NCI-H2107 treated with DMSO at 0.1 percent for 48 hours (cell line): ENCODE data around the gene KCNQ5.

Experiments
- DNase-seq: peaks from one replicate; lab custom pipeline; 2025; ENCODE audit not compliant: unreplicated experiment; lab: John Stamatoyannopoulos, UW

Gene KCNQ5

GRCh38 chr6:72675396-72675795 is 53.5 kb downstream of the KCNQ5 start:
- no peak for DNase-seq

DNA sequence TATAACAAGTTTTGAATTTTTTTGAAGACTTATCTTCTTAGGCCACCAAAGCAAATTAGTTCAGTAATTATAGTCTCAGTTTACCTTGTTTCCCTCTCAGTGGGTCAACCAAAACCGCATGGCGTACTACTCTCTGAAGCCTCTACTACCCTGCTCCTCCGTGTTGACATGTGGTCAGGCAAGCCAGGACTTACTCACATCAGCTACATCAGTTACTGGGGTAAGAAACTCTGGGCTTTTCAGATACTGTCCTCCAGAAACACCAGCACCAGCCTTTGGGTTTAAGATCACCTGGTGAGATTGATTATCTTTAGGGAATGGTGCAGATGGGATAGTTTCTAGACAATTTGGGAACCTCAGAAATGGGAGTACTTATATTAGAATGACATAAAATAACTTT is 55.1 kb downstream of the KCNQ5 start:
- no peak for DNase-seq

- DNase-seq = no peak
Observed at GRCh38 chr6:72677740-72678139, 55.9 kb downstream of the KCNQ5 start.

DNA sequence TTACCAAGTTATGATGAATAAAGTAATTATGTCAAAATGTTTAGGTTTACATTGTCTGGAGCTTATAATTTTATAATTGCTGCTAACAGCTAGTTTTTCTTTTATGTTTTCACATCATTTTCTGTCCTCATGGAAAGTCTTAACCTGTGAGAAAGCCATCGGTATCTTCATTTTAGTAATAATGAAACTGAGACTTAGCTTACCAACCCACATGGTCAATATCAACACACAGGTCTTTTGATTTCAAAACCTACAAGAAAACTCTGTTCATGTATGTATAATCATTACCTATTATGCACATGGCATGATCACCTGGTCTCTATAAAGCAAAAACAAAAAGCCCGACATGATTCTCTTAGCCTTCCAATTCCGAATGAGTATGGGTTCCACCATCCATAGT is 61.9 kb downstream of the KCNQ5 start:
- no peak for DNase-seq

- DNase-seq = no peak
Observed at GRCh38 chr6:72689107-72689954, 67.5 kb downstream of the KCNQ5 start.

GRCh38 chr6:72691249-72691648 is 69.4 kb downstream of the KCNQ5 start:
- no peak for DNase-seq

- DNase-seq = no peak
Observed at GRCh38 chr6:72696055-72696454, 74.2 kb downstream of the KCNQ5 start.

DNA sequence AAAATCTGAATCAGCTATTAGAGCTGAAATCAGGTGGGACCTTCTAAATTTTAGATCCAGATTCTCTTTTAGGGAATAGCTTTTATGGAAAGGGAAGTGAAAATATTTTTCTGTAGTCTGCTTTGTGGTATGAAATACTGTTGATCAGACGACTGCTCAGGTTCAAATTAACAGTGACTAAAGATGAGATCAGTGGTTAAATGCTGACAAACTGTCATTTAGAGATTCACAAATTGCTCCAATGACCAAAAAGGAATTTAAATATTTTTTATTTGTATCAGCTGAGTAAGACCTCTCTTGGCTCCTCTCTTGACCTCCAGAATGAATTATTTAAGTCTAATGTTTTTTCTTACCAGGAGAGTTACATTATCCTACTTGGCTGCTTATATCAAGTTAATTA is 77.3 kb downstream of the KCNQ5 start:
- no peak for DNase-seq

GRCh38 chr6:72702421-72702820 is 80.6 kb downstream of the KCNQ5 start:
- no peak for DNase-seq

GRCh38 chr6:72703093-72703492 is 81.2 kb downstream of the KCNQ5 start:
- no peak for DNase-seq

GRCh38 chr6:72704979-72705378 is 83.1 kb downstream of the KCNQ5 start:
- no peak for DNase-seq

- no peak for DNase-seq
Observed at GRCh38 chr6:72709431-72709830, 87.6 kb downstream of the KCNQ5 start.

DNA sequence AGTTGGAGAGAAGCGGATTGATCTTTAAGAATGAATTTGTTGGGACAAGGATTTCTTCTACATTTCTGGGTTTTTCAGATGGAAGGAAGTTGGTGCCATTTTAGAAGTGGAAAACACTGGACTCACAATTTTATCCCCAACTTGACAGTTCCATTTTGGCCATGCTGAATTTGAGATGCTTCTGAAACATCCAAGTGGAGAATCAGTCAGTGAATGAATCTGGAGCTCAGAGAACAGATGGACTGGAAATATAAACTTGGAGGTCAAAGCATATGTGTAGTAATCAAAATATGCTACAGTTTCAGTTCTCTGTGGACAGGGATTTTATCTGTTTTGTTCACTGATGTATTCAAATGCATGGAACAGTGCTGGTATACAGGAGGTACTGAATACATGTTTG is 89.9 kb downstream of the KCNQ5 start:
- no peak for DNase-seq

DNA sequence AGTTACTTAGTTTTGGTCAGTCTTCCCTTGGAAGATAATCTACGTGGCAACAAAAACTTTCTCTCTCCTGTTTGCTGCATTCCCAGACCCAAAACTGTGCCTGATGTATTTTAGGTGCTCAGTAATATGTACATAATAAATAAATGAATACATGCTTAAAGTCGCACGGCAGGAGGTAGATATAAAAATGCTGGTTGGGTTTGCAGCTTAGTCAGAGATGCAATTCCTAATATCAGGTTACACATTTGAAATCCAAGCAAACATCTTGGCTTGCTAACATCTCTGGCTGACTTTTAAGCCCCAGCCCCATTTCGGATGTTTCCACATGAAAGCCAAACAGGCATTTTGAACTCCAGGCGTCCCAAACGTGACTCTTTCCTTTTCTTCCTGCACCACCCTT is 91.0 kb downstream of the KCNQ5 start:
- DNase-seq = no peak

DNA sequence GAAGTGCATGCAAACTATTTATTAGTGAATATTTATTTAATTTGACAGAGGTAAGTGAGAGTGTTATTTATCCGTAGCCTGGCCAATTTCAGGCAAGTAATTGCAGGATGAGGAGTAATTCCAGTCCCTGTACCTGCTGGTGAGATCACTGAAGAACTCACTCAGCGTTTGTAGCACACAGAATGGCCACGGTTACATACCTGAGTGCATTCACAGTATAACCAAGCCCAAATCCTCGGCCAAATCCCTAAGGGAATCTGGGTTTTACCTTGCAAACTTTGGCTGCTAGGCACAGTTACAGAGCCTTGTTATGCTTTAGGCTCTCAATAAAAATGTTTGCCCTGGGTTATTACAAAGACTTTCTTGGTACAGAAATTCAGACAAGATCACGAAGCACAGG is 93.3 kb downstream of the KCNQ5 start:
- DNase-seq = no peak

GRCh38 chr6:72716916-72717315 is 95.1 kb downstream of the KCNQ5 start:
- DNase-seq = no peak

DNA sequence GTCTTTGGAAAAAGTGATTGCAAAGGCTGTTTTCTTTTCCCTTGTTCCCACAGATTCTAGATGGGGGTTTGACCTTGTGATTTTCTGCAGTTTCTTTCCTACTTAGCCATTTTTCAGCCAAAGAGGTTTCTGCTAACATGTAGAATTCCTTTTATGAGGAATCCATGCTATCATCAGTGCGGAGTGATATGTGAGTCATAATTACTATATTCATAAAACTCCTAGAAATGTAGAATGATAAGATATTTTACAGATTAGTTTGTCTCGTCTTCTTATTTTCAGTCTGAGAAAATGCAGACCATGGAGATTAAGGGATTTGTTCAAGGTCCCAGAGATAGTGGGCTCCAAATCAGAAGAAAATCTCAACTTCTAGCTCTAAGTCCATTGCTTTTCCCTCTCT is 98.6 kb downstream of the KCNQ5 start:
- no peak for DNase-seq

- no peak for DNase-seq
Observed at GRCh38 chr6:72721346-72721745, 99.5 kb downstream of the KCNQ5 start.

- DNase-seq = no peak
Observed at GRCh38 chr6:72724545-72724944, 102.7 kb downstream of the KCNQ5 start.

GRCh38 chr6:72728706-72729343 is 107.0 kb downstream of the KCNQ5 start:
- DNase-seq = no peak

- DNase-seq = no peak
Observed at GRCh38 chr6:72733045-72733444, 111.2 kb downstream of the KCNQ5 start.

DNA sequence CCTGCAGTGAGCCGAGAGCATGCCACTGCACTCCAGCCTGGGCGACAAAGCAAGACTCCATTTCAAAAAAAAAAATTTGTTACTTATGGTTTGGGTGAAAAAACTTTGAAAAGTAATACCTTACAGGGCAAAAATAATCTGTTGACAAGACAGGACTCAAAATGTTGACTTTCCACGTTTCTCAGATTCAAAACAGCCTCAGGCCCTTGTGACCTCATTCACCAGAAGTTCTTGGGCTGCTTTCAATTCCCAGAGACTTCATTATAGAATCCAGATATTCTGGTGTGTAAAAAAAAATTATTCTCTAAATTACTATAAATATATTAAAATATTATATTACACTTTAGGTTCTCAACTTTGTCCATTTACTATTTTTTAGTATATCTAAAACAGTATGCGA is 116.2 kb downstream of the KCNQ5 start:
- DNase-seq = no peak

GRCh38 chr6:72739368-72739779 is 117.5 kb downstream of the KCNQ5 start:
- DNase-seq = no peak
